ENCODE results near the gene ST6GALNAC5.

ST6GALNAC5 gene

DNA sequence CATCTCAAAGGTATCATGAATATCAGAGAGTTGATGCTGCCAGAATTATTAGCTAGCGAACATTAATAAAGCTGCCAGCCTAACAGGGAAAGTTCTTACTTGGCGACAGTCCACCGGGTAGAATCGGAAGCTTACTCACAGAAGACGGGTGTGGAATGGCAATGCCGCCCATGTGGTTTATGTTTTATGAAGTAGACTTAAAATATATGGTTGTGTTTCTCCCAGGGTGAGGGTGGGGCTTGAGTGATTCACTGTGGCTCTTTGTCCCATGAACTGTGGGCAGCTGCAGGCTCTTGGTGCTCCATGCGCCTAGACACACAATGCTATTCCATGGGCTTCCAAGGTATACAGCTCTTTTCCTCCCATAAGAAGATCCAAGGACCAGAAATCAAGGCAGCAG, 189.2 kb downstream of the ST6GALNAC5 start:
- no peak for DNase-seq

DNA sequence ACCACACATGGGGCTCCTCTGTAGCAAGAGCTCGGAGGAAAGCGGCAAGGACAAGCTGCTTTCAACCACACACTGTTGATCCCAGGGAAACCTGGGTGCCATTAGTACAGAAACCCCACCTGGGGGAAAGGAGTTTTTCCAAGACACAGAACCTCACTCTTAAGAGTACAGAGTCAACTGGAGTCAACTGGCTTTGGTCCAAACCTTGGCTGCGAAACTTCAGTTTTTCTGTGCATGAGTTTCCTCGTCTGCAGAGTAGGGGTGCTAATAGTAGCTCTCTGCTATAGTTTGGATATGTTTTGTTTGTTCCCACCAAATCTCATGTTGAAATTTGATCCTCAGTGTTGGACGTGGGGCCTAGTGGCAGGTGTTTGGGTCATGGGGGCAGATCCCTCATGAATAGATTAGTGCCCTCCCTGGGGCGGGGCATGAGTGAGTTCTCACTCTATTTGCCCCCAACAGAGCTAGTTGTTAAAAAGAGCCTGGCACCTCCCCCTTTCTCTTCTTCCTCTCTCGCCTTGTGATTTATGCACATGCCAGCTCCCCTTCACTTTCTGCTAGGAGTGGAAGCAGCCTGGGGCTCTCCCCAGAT, 190.8 kb downstream of the ST6GALNAC5 start:
- no peak for DNase-seq

DNA sequence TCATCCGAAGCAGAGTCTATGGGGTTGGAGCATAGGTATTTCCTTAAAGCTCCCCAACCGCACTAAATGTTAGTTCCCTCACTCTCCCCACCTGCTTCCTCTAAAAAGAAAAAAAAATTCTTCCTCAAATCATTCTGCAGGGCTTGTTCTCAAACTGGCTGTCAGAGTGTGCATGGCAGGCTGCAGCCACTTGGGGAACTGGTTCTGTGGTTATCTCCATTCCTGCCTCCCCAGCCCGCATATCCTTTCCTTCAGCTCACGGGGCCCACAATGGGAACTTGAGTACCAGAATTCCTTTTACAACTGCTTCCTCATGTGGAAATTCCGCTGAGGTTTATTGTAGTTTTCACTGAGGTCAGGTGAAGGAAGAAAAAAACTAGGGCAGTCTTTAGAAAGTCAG, 192.7 kb downstream of the ST6GALNAC5 start:
- no peak for DNase-seq

DNA sequence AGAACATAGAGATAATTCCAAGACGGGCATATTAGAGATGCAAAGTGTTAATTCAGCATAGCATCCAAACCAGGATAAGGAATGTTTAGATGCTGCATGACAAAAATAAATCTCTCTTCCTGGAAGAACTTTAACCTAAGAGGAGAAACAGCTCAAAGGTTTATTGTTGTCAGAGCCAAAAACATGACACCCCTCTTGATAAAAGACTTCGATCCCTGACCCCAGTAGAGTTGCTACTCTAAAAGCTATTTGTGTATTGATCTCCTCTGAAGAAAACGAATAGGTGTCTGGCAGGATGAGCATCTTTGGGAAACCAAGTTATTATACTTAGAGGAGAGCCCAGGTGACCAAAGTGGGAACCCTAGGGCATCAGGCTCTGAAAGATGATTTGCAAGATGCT, 193.9 kb downstream of the ST6GALNAC5 start:
- no peak for DNase-seq

DNA sequence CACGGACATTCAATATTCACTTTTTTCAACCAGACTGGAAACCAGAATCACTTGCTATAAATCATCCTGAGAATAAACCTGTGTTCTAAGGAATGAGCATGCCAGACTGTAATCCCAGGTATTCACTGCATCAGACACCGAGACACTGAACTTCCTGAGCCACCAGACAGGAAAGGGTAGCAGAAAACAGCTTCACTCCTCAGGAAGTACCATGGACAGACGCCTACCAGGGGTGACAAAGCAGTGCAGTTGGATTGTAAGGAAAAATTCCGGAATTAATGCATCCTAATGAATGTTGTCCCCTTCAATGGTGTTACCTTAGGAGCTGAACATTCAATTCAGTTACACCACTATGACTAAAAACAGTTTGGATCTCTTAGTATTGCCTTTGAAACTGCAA, 195.8 kb downstream of the ST6GALNAC5 start:
- no peak for DNase-seq

DNA sequence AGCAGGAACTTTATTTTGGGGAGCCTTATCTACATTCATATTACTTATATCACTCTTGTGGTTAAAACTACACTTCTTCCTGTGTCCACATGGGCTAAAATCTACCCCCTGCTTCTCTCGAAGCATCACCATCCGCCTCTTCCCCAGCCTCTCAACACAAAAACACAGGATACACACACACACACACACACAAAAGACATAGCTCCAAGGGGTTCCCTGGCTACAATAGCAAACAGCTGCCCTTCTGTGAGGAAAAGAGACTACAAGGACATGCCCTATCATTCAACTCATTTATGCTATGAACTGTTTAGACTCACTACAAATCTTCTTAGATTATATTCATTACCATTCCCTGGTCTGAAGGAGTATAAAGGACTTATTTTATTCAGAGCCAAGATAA, 197.0 kb downstream of the ST6GALNAC5 start:
- no peak for DNase-seq

DNA sequence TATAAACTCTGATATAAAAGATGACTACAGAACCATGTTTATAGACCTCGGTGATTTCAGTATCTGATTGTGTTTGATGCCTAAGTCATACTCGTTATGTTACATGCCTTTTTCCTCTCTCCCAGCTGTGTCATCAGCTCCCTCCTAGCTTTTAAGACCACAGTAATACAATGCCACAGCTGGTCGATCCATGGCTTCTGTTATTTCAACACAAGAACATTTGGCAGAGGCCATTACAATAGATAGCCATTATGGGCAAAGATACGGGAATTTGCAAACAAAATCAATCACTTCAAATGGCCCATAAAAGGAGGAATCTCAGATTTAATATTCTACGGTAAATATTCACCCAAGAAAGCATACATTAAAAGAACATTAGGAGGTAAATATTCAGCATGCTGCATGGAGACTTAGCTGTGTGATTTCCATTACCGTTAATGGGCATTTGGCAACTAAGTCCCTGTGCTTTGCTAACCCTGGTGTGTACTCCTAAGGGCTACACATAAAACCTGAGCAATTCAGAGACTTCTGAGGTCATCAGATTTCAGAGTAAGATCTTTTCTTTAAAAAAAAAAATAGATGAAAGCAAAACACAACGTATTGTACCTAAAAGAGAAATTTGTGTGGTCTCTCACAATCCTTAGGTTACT, 198.5 kb downstream of the ST6GALNAC5 start:
- DNase-seq = no peak

DNA sequence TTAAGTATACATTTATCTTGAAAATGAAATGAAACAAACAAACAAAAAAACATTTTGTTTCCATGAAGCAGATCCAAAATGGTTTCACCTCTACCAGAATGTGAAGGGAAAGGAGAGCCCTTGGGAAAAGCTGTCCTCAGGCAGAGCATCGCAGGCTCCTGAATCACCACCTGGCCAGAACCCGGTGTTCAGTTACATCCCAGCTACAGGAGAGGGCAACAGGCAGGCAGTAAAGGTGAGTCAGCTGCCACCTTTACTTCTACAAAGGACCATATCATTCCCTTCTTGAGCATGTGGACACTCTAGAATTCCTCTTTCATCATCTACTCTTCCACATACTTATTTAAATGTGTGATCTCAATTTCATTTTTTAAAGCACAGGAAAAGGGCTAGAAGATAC, 200.7 kb downstream of the ST6GALNAC5 start:
- no peak for DNase-seq

DNA sequence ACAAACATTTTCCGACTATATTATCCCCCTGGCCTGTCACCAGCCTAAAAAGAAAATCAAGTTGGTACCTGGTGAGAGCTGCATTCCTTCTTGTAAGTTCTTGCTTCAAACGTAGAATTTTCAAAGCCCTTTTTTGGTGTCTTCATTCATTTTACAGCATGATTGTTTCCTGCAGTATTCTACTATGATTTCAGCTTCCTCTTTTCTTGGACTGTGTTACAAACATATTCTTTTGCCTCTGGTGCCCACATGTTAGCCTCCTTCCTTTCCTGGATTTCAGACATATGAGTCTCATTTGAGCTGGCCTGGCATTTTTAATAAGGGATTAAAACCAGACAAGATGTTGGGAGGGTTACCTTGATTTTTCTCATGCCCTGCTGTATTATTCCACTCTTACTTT, 209.5 kb downstream of the ST6GALNAC5 start:
- no peak for DNase-seq

DNA sequence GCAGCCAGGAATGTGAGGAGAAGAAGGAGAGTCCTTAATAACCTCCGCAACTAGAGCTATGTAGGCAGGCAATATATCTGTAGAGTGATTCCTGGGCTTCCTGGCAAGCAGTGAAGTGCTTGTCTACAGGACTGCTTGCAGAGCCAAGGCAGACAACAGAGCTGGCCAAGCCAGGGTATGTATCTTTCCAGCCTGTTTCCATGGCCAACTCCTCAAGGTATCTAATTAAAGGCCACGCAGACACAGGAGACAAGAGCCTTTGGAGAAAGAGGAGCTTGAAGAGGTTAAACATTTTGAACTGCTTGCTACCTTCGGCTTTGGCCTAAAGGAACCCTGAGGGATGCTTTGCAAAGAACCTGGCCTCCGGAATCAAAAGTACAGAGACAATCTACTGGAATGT, 214.6 kb downstream of the ST6GALNAC5 start:
- DNase-seq = no peak

DNA sequence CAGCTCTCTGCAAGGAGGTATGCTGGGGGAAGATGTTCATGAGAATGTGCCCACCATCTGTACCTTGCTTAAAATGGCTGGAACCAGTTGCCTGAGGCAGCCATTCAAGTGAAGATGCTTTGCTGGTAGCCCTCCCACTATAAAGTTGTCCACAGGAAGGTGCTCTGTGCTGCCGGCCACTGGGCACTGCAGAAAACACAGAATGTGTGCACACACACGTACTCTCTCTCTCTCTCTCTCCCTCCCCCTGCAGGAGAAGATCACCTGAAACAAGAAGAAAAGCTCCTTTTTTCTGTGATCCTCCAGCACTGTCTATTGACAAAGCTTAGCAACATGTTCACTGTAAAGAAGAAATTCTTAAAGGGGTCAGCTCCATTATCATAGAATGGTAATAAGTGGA, 217.2 kb downstream of the ST6GALNAC5 start:
- DNase-seq = no peak

DNA sequence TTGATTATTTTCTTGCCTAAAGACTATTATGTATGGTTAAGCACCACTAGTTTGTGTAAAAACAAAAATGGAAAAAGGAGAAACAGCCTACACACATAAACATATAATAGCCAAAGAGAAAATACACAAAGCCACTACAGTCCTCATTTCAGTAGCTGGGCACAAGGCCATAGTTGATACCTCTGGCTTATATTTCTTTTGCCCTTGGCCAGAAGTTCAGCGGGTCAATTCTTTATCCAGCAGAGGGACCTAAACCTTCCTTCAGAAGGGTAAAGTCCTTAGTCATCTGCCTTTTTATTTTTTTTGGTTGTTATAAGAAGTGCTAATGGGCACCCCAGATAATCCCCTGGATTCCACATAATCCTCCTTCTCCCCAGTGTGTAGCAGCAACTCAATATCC, 217.8 kb downstream of the ST6GALNAC5 start:
- no peak for DNase-seq

DNA sequence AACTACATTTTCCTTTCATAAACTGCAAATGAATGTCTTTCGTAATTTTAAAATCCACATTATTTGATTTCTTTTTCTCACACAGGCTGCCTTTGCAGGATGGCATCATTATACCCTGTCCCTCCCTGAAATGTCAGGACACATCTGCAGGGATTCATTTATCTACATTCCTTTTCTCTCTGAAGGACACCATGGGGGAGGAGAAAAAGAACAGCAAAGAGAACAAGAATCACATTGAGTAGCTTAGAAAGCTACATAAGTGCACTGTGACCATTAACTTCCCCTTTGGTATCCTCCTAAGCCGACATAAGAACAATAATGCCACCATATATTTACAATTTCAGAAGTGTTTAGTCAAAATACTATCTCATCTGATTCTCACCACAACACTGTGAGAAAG, 222.5 kb downstream of the ST6GALNAC5 start:
- DNase-seq = no peak

DNA sequence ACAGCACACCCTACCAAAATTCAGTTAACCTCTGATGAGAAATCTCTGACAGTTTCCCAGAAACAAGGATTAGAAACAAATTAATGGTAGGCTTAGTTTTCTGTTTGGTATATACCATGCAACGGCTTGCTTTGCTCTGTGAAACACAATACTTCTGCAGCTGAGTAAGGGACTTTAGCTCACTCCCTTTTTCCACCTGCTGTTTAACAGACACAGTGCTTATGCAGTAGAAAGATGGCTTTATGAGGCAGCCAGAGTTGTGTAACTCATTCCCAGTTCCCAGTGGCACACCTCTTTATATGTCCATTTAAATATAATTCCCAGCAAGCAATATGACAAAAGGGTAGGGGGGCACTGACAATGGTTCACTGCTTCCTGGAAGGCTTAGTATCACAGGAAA, 228.0 kb downstream of the ST6GALNAC5 start:
- DNase-seq = no peak

DNA sequence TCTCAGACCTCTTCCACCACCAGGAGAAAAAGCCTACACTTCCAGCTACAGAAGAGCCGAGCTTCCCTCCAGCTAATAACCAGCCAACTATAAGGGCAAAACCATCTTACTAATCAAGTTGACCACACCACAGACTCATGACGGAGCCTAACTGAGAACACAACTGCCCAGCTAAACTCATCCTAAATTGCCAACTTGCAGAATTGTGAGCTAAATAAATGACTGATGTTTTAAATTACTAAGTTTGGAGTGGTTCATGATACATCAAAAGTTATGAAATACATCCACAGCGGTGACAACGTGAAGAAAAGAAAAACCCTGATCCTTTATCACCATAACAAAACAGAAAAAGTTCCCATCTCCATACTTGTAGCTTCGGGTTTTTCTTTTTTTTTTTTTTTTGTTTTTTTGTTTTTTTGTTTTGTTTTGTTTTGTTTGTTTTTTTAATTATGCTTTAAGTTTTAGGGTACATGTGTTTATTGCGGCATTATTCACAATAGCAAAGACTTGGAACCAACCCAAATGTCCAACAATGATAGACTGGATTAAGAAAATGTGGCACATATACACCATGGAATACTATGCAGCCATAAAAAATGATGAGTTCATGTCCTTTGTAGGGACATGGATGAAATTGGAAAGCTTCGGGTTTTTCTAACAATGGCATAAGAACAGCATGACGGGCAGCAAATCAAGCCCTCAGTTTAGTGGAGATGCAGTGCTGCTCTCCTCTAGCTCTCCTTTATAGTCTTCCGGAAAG, 229.4 kb downstream of the ST6GALNAC5 start:
- DNase-seq = no peak

DNA sequence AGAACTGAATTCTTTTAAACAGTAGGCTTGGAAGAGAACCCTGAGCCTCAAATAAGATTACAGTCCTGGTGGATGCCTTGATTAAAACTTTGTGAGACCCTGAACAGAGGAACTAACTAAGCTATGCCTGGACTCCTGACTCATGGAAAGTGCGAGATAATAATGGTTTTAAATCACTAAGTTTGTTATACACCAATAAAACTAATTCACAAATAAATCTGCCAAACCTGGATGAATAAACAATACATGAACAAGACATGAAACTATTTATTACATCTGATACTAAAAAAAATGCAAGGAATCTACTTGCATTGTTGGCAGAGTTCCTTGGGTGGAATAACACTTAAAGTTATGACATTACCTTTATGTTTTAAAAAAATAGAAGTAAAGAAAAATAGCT, 233.6 kb downstream of the ST6GALNAC5 start:
- no peak for DNase-seq

DNA sequence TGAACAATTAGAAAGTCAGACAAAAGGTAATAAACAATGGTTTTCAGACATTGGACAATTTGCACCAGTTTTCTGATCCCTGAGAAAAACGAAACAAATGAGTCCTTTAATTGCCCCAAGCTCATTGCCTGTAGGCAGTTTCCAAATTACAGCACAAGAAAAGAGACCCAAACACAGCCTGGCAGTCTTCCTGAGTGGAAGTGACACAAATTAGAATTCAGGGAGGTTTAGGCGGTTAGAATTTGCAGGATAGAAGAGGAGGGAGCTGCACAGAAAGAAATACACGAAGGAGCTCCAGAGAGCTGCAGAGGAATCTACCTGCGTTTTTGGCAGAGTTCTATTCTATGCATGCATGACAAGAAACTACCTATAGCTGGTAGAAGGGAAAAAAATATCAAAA, 236.2 kb downstream of the ST6GALNAC5 start:
- no peak for DNase-seq

DNA sequence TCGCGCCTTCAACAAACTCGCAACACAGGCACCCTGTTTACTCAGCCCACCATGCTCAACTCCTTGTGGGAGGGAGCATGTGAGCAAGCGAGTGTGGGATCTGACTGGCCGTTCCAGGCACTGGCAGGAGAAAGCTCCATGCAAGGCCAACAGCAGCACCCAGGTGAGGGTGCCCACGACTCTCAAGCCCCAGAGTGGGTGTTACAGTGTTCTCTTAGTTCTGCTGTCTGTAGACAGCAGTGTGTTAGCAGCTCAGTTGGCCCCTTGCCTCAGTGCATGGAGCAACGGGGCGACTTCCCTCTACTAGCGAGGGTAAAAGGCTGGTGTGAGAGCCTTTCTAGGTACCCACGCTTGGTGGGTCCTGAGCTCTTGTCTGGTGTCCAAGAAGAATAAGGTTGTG, 237.4 kb downstream of the ST6GALNAC5 start:
- no peak for DNase-seq
